ENCODE data around the gene PIK3CA.

DNA sequence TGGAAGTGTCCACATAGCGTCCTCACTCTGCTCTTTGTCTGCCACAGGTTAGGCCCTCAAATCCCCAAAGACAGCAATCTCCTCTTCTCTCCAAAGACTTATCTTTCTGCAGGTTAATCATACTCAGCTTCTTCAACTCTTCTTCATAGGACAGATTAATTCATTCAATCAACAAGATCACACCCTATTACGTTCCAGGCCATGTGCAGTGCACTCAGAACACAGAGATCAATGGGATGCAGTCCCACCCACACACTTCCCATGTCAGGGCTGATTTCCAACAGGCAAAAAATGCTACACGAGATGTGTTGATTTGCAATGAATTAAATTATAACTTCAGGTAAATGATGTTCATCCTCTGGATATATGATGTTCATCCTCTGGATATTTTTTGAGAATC lies 141.1 kb downstream of the PIK3CA start:
- TF ChIP-seq, protein P1, sequence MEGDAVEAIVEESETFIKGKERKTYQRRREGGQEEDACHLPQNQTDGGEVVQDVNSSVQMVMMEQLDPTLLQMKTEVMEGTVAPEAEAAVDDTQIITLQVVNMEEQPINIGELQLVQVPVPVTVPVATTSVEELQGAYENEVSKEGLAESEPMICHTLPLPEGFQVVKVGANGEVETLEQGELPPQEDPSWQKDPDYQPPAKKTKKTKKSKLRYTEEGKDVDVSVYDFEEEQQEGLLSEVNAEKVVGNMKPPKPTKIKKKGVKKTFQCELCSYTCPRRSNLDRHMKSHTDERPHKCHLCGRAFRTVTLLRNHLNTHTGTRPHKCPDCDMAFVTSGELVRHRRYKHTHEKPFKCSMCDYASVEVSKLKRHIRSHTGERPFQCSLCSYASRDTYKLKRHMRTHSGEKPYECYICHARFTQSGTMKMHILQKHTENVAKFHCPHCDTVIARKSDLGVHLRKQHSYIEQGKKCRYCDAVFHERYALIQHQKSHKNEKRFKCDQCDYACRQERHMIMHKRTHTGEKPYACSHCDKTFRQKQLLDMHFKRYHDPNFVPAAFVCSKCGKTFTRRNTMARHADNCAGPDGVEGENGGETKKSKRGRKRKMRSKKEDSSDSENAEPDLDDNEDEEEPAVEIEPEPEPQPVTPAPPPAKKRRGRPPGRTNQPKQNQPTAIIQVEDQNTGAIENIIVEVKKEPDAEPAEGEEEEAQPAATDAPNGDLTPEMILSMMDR (IDR thresholded peaks at IDR 0.05): no peak
- TF ChIP-seq EZH2phosphoT487 (IDR thresholded peaks at IDR 0.05): no peak
